Tibial artery (tissue), 4 donors: ENCODE data around the gene GLS.

Source experiments
- DNase-seq, 2 donors: peaks; one replicate each; pipeline ENCODE4 v3.0.0-alpha.2; 2019
- H3K27ac ChIP-seq, 2 donors: fragments of 200-600 bp; sonication (generic) in 1 of 2; 1 replicate in 1 of 2; 2 replicates in 1 of 2; pipeline ENCODE4 v1.5.1; 2018 to 2019; ENCODE audit warnings: mild to moderate bottlenecking in 1 of 2
- H3K27me3 ChIP-seq, 2 donors: fragments of 200-600 bp; sonication (generic) in 1 of 2; one replicate each; pipeline versions ENCODE4 v1.5.1 to v1.6.0; 2016 to 2019
- H3K36me3 ChIP-seq, 3 donors: fragments of 200-600 bp; sonication (generic) in 2 of 3; one replicate each; pipeline ENCODE4 v1.5.1; 2016 to 2019; ENCODE audit warnings: mild to moderate bottlenecking in 2 of 3
- H3K4me1 ChIP-seq, 4 donors: fragments of 200-600 bp; sonication (generic) in 2 of 4; 1 replicate in 3 of 4; 2 replicates in 1 of 4; pipeline ENCODE4 v1.5.1; 2016 to 2019
- H3K4me3 ChIP-seq, 2 donors: fragments of 200-600 bp; sonication (generic) in 1 of 2; 1 replicate in 1 of 2; 2 replicates in 1 of 2; pipeline ENCODE4 v1.5.1; 2018 to 2019; ENCODE audit warnings: mild to moderate bottlenecking in 2 of 2
- H3K9me3 ChIP-seq, 3 donors: fragments of 200-600 bp; sonication (generic) in 1 of 3; one replicate each; pipeline ENCODE4 v1.5.1; 2016 to 2019
- intact Hi-C: fragments of 100-400 bp; cut with DNase I; formaldehyde crosslinking; loops from one replicate; pipeline ENCODE4 v1.15.0; 2023; ENCODE audit warnings: low total_unique reads
- TF ChIP-seq, protein P1 (sequence below), 2 experiments: fragments of 200-600 bp in 1 of 2; fragments of 450-650 bp in 1 of 2; IDR thresholded peaks; one replicate each; pipeline ENCODE4 v1.5.1; 2017 to 2019; ENCODE audit warnings: antibody characterized with exemption in 2 of 2, mild to moderate bottlenecking in 1 of 2, moderate library complexity in 1 of 2

GLS gene

DNA sequence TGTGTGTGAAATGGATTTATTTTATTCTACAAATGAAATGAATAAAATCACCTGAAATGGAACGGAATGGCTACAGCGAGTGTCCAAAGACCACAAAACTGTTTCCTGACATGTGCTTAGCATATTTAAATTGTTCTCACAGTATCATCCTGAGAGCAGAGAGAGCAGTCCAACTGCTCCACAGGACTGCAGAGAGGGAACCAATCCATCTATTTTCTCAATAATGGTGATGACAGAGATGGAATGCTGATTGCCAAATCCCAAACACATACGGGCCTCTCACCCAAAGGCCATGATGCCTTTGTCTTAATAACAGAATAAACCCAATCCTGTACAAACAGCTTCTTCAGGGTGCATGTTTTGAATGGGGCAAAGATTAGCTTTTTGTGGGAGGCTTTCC lies 92.2 kb downstream of the GLS start:
- no peak overlapping the region for H3K4me3 ChIP-seq
- H3K36me3 ChIP-seq, result peaks cover 70 to 95% (median 74%) of the 10 kb centered on the region in 3 donors
- H3K27ac ChIP-seq, result no peak overlapping the region
- H3K4me1 ChIP-seq, result no peaks in the 10 kb centered on the region
- intact Hi-C loops, result no loop called here
- H3K27me3 ChIP-seq, result no peaks in the 10 kb centered on the region
- TF ChIP-seq, protein P1, sequence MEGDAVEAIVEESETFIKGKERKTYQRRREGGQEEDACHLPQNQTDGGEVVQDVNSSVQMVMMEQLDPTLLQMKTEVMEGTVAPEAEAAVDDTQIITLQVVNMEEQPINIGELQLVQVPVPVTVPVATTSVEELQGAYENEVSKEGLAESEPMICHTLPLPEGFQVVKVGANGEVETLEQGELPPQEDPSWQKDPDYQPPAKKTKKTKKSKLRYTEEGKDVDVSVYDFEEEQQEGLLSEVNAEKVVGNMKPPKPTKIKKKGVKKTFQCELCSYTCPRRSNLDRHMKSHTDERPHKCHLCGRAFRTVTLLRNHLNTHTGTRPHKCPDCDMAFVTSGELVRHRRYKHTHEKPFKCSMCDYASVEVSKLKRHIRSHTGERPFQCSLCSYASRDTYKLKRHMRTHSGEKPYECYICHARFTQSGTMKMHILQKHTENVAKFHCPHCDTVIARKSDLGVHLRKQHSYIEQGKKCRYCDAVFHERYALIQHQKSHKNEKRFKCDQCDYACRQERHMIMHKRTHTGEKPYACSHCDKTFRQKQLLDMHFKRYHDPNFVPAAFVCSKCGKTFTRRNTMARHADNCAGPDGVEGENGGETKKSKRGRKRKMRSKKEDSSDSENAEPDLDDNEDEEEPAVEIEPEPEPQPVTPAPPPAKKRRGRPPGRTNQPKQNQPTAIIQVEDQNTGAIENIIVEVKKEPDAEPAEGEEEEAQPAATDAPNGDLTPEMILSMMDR (IDR thresholded peaks at IDR 0.05), result no peak
- DNase-seq, result no peak
- no peaks in the 10 kb centered on the region for H3K9me3 ChIP-seq

DNA sequence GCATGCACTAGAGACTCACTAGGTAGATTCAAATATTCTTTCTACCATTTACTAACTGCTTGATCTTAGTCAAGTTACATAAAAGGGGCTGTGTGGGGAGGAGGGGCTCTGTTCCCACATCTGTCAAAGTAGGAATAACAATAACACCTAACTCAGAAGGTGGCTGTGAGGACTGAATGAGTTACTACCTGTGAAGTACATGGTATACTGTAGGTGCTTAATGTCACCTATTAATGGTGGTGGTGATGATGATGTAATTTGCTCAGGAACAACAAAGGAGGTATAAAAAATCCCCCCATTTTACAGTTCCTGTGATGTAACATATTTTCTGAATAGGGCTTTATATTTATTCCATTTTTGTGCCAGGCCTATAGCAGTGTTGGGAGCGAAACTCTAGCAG lies 92.6 kb downstream of the GLS start:
- Histone ChIP-seq H3K27ac (no peak overlapping the region), H3K4me1 (no peaks in the 10 kb centered on the region), H3K36me3 (peaks cover 72 to 97% (median 78%) of the 10 kb centered on the region in 3 donors), H3K9me3 (no peaks in the 10 kb centered on the region), H3K4me3 (no peak overlapping the region), H3K27me3 (no peaks in the 10 kb centered on the region)
- TF ChIP-seq, protein P1 (IDR thresholded peaks at IDR 0.05), result no peak
- DNase-seq, result no peak
- intact Hi-C loops, result no loop called here

DNA sequence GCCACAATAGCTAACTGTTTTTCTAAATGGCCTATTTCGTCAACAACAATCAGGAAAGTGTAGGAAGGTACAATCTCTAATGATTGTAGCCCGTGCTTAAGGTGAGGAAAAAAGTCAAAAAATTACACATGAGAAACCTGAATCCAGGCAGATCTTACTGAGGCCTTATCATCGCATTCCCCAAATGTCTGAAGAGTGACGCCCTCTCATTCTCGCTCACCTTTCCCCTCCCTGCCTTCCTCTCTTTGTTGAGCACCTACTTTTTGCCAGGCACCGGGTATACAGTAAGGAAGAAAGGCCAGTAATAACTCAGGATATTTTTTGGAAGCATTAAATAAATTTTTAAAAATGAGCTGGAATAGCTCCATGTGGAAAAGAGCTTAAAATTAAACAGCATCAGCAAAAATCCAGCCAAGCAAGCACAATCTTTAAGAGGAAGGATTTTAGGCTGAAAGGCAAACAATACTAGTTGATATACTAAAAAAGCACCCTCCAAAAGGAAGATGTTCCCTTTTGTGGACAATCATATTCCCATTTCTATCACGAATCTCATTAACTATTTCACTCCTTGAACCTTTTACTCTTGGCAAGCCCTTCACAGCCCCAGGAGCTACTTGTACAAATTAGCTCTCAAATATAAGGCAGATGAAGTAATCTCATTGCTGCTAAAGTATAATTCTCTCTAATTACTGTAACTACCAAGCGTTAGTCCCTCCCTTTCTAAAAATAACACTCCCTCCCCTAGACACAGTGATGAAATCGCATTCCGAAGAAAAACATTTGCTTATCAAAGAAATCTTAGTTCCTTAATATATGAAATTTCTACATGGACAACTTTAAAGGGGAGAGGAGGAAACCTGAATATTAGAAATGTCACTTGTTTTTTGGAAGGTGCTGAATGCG lies 93.4 kb downstream of the GLS start:
- no peak for DNase-seq
- no peaks in the 10 kb centered on the region for H3K27me3 ChIP-seq
- no peak overlapping the region for H3K4me3 ChIP-seq
- no peaks in the 10 kb centered on the region for H3K9me3 ChIP-seq
- intact Hi-C loops, result no loop called here
- H3K4me1 ChIP-seq, result no peaks in the 10 kb centered on the region
- no peak overlapping the region for H3K27ac ChIP-seq
- TF ChIP-seq, protein P1 (IDR thresholded peaks at IDR 0.05), result no peak
- peaks cover 76 to 97% (median 84%) of the 10 kb centered on the region in 3 donors for H3K36me3 ChIP-seq

DNA sequence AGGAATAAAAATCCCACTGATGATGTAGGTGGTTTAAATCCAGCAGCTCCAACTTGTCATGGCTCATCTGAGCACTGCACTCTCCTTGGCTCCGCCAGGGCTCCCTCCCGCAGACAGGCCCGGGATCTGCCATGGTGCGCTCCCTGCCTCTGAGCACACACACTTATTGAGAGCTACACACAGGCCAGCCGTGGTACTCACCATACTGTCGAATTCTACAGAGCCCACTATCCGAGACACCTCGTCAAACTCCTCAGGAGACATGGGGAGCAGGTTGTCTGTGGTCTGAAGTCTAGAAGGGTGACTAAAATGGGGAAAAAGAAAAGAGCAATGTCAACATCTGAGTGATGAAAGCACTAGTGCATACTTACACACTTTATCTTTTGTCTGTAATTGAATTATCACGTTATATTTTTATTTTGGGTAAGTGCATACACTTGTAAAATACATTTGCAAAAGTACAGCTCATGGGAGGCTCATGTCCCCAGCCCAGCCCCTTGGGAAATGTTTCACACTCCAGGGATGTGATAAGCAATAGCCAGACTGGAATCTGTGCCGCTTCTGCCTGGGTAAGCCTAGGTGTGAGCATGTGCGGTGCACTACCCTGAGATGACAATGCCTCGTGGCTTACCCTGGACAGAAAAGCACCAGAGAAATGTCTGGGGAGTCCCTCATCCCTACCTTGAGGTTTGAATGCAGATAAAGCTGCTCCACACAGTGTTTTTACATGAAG lies 94.2 kb downstream of the GLS start:
- Histone ChIP-seq H3K27me3 (no peaks in the 10 kb centered on the region), H3K9me3 (no peaks in the 10 kb centered on the region), H3K4me1 (peaks cover 0 to 1% (median 0%) of the 10 kb centered on the region in 4 donors), H3K27ac (no peak overlapping the region), H3K36me3 (peaks cover 76 to 98% (median 78%) of the 10 kb centered on the region in 3 donors), H3K4me3 (no peak overlapping the region)
- TF ChIP-seq, protein P1 (IDR thresholded peaks at IDR 0.05), result no peak
- DNase-seq, result no peak
- intact Hi-C loops, result no loop called here

DNA sequence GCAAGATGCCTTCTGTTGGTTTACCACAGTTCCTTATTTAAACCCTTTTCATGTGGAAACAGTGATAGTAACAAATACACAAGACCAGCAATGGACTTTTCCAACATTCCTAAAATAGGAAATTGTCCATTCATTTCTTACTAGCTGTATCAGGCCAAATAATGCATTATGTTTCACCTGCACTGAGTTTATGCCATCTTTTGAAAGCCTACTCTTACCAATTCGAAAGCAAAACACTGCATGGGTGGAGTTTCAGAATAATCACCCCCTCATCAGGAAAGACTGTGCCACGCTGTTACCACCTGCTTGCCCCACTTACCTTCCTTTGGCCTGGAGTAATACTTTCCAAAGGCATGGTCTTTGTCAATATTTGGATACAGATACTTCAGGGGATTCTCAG lies 95.9 kb downstream of the GLS start:
- Histone ChIP-seq H3K4me3 (no peak overlapping the region), H3K36me3 (peaks cover 64 to 95% (median 79%) of the 10 kb centered on the region in 3 donors), H3K27ac (no peak overlapping the region), H3K9me3 (no peaks in the 10 kb centered on the region), H3K27me3 (no peaks in the 10 kb centered on the region), H3K4me1 (peaks cover 0 to 9% (median 0%) of the 10 kb centered on the region in 4 donors)
- TF ChIP-seq, protein P1 (IDR thresholded peaks at IDR 0.05), result no peak
- no peak for DNase-seq
- intact Hi-C loops, result no loop called here
